CD14-positive monocyte (primary cell): ENCODE data around the gene PPARG. TPM values are rescaled to one million over a fixed set of nuclear protein-coding genes. Genes with fewer than 3 reads are reported as not detected.

Source experiments
- DNase-seq, 3 donors: peaks; one replicate each; pipeline ENCODE4 v3.0.0-alpha.2; 2011 to 2022
- H2AFZ ChIP-seq: 2 replicates; pipeline ENCODE4 v1.6.0; 2012; ENCODE audit warnings: mild to moderate bottlenecking, low read depth, low read length, inconsistent platforms; ENCODE audit not compliant: insufficient read depth, poor library complexity, severe bottlenecking
- H3K27ac ChIP-seq, 2 donors: 1 replicate in 1 of 2; 2 replicates in 1 of 2; pipeline ENCODE4 v1.5.1; 2012 to 2013; ENCODE audit warnings: low read length in 2 of 2, control low read depth in 1 of 2, inconsistent platforms in 1 of 2, low read depth in 1 of 2, mild to moderate bottlenecking in 1 of 2
- H3K27me3 ChIP-seq, 2 donors: one replicate each; pipeline versions ENCODE4 v1.6.0 to v1.6.1; 2011 to 2013; ENCODE audit warnings: low read length in 2 of 2; ENCODE audit not compliant: control insufficient read depth in 2 of 2, insufficient read depth in 2 of 2
- H3K36me3 ChIP-seq, 2 donors: replicated peaks in 1 of 2; 1 replicate in 1 of 2; 2 replicates in 1 of 2; pipeline versions ENCODE4 v1.5.1 to v1.6.1; 2012 to 2013; ENCODE audit warnings: low read length in 2 of 2, control low read depth in 1 of 2, inconsistent platforms in 1 of 2, mild to moderate bottlenecking in 1 of 2; ENCODE audit not compliant: insufficient read depth in 2 of 2, control insufficient read depth in 1 of 2
- H3K4me1 ChIP-seq, 2 donors: 1 replicate in 1 of 2; 2 replicates in 1 of 2; pipeline versions ENCODE4 v1.5.1 to v1.6.1; 2012 to 2013; ENCODE audit warnings: low read length in 2 of 2, control low read depth in 1 of 2, inconsistent platforms in 1 of 2, mild to moderate bottlenecking in 1 of 2, moderate library complexity in 1 of 2; ENCODE audit not compliant: insufficient read depth in 2 of 2, control insufficient read depth in 1 of 2
- H3K4me2 ChIP-seq: replicated peaks from 2 replicates; pipeline ENCODE3; 2012; ENCODE audit warnings: low read length, moderate library complexity, mild to moderate bottlenecking; ENCODE audit not compliant: poor library complexity, severe bottlenecking; ENCODE audit errors: extremely low read depth
- H3K4me3 ChIP-seq, 3 experiments: fragments of 200-600 bp in 1 of 3; sonication (generic) in 1 of 3; replicated peaks in 1 of 3; 1 replicate in 2 of 3; 2 replicates in 1 of 3; pipeline ENCODE4 v1.5.1; 2011 to 2013; ENCODE audit warnings: low read length in 3 of 3, mild to moderate bottlenecking in 3 of 3, control low read depth in 2 of 3, low read depth in 2 of 3, inconsistent platforms in 1 of 3, moderate library complexity in 1 of 3
- H3K79me2 ChIP-seq: 2 replicates; pipeline ENCODE4 v1.6.0; 2012; ENCODE audit warnings: mild to moderate bottlenecking, control low read depth, inconsistent platforms, low read length, moderate library complexity; ENCODE audit not compliant: insufficient read depth
- H3K9ac ChIP-seq: 2 replicates; pipeline ENCODE4 v1.6.0; 2017; ENCODE audit warnings: low read length, mild to moderate bottlenecking; ENCODE audit not compliant: insufficient read depth, poor library complexity, severe bottlenecking
- H3K9me3 ChIP-seq, 2 donors: replicated peaks in 1 of 2; 1 replicate in 1 of 2; 2 replicates in 1 of 2; pipeline versions ENCODE4 v1.5.1 to v1.6.1; 2012 to 2013; ENCODE audit warnings: low read length in 2 of 2, control low read depth in 1 of 2; ENCODE audit not compliant: control insufficient read depth in 1 of 2, insufficient read depth in 1 of 2
- H4K20me1 ChIP-seq: 2 replicates; pipeline ENCODE4 v1.6.0; 2012; ENCODE audit warnings: mild to moderate bottlenecking, low read length, control low read depth, moderate library complexity; ENCODE audit not compliant: insufficient read depth
- H3K27ac Mint-ChIP-seq, 7 donors: one replicate each; pipeline ENCODE4 v1.8.0; 2020; ENCODE audit warnings: mild to moderate bottlenecking in 7 of 7, mixed read lengths in 7 of 7, moderate library complexity in 6 of 7, inconsistent platforms in 2 of 7
- H3K27me3 Mint-ChIP-seq, 3 donors: one replicate each; pipeline ENCODE4 v1.8.0; 2021 to 2022; ENCODE audit warnings: low read depth in 3 of 3, mild to moderate bottlenecking in 3 of 3, mixed read lengths in 3 of 3, moderate library complexity in 3 of 3, inconsistent platforms in 1 of 3
- H3K36me3 Mint-ChIP-seq, 2 donors: one replicate each; pipeline ENCODE4 v1.8.0; 2020; ENCODE audit warnings: mixed read lengths in 2 of 2, inconsistent platforms in 1 of 2, mild to moderate bottlenecking in 1 of 2
- H3K4me1 Mint-ChIP-seq: one replicate; pipeline ENCODE4 v1.8.0; 2020; ENCODE audit warnings: mild to moderate bottlenecking, mixed read lengths
- H3K4me3 Mint-ChIP-seq, 2 donors: one replicate each; pipeline ENCODE4 v1.8.0; 2020; ENCODE audit warnings: mild to moderate bottlenecking in 2 of 2, mixed read lengths in 2 of 2, moderate library complexity in 1 of 2
- H3K9me3 Mint-ChIP-seq, 7 donors: one replicate each; pipeline ENCODE4 v1.8.0; 2020 to 2022; ENCODE audit warnings: mixed read lengths in 7 of 7, mild to moderate bottlenecking in 6 of 7, moderate library complexity in 6 of 7, inconsistent platforms in 2 of 7
- CTCF ChIP-seq: fragments of 200-600 bp; IDR thresholded peaks from one replicate; pipeline ENCODE4 v1.8.0; 2022; ENCODE audit warnings: antibody characterized with exemption, mild to moderate bottlenecking
- WGBS: methylation state at CpG from one replicate; pipeline ENCODE4 v1.1.5; 2013; ENCODE audit warnings: missing lambda C conversion rate; ENCODE audit not compliant: insufficient coverage; 5-methylcytosine and 5-hydroxymethylcytosine counted together
- intact Hi-C, 2 donors: fragments of 100-400 bp; cut with micrococcal nuclease; formaldehyde crosslinking; loops; one replicate each; pipeline versions ENCODE4 v1.15.0 to v1.15.1; 2023
- polyA plus RNA-seq, 3 donors: library from polyadenylated mRNA; depleted of rRNA in 1 of 3; unstranded in 2 of 3; stranded (reverse) in 1 of 3; fragments of 300-500 nt in 2 of 3; fragments of >200 nt in 1 of 3; fragmentation: Illumina TruSeq in 2 of 3; gene quantifications; 1 replicate in 2 of 3; 2 replicates in 1 of 3; pipeline ENCODE4 v1.2.3, GENCODE V29; 2012 to 2021

Gene PPARG
- polyA plus RNA-seq, 3 donors = 0.56 to 2.0 (median 0.97) TPM

- H3K4me1 ChIP-seq = peaks cover 4 to 9% of the 10 kb centered on the region in 2 donors
- no peak for DNase-seq
- Mint-ChIP-seq H3K9me3 (no peaks in the 10 kb centered on the region), H3K36me3 (no peaks in the 10 kb centered on the region), H3K27ac (peak overlapping the region in 1 of 7 donors; percentile 6), H3K27me3 (peaks cover 0 to 3% (median 1%) of the 10 kb centered on the region in 3 donors), H3K4me1 (peaks cover 16% of the 10 kb centered on the region), H3K4me3 (no peak overlapping the region)
- no peaks in the 10 kb centered on the region for H3K27me3 ChIP-seq
- no peaks in the 10 kb centered on the region for H3K79me2 ChIP-seq
- H3K9ac ChIP-seq = no peak overlapping the region
- intact Hi-C loops = no loop called here
- no peaks in the 10 kb centered on the region for H3K36me3 ChIP-seq
- H4K20me1 ChIP-seq = no peaks in the 10 kb centered on the region
- no peaks in the 10 kb centered on the region for H3K9me3 ChIP-seq
- H2AFZ ChIP-seq = no peak overlapping the region
- H3K4me2 ChIP-seq = no peak overlapping the region
- WGBS = 89% methylated on average over 2 of the region's 3 CpGs
- H3K4me3 ChIP-seq = no peak overlapping the region
- TF ChIP-seq CTCF = no peak
- H3K27ac ChIP-seq = no peak overlapping the region
Observed at GRCh38 chr3:12343047-12343501, 54.2 kb downstream of the PPARG start.

- no peak overlapping the region for H3K4me3 Mint-ChIP-seq
- Histone ChIP-seq H3K4me2 (peak overlapping the region; percentile 1), H3K4me3 (no peak overlapping the region), H3K36me3 (no peaks in the 10 kb centered on the region), H3K79me2 (no peaks in the 10 kb centered on the region), H3K4me1 (peaks cover 12 to 18% of the 10 kb centered on the region in 2 donors), H3K27me3 (no peaks in the 10 kb centered on the region), H3K27ac (no peak overlapping the region), H3K9ac (no peak overlapping the region), H2AFZ (no peak overlapping the region), H3K9me3 (no peaks in the 10 kb centered on the region), H4K20me1 (no peaks in the 10 kb centered on the region)
- H3K4me1 Mint-ChIP-seq = peaks cover 24% of the 10 kb centered on the region
- H3K9me3 Mint-ChIP-seq = no peaks in the 10 kb centered on the region
- 94% methylated on average over 2 of the region's 5 CpGs for WGBS
- H3K27me3 Mint-ChIP-seq = peaks cover 0 to 5% (median 1%) of the 10 kb centered on the region in 3 donors
- H3K27ac Mint-ChIP-seq = peak overlapping the region in 4 of 7 donors; percentile 30 to 73 (median 38)
- H3K36me3 Mint-ChIP-seq = no peaks in the 10 kb centered on the region
- TF ChIP-seq CTCF = no peak
- peak; percentile 64 to 82 (median 81) for DNase-seq
- intact Hi-C loops = loop anchor here in 1 of 2 donors (5.0 kb wide), 1 partner anchor 33 kb away; no protein-coding TSS in a partner anchor
Observed at GRCh38 chr3:12345141-12345561, 56.3 kb downstream of the PPARG start.
